ENCODE results near the gene WFS1.

GRCh38 chr4:6231663-6232165 is 37.9 kb upstream of the WFS1 start:
- no peak for TF ChIP-seq CTCF (conservative IDR thresholded peaks at IDR 0.05 in 1 of 2, IDR thresholded peaks at IDR 0.05 in 1 of 2; ENCODE audit: low read depth in 1 of 2, low read length in 2 of 2)
- no peak for TF ChIP-seq EZH2 (IDR thresholded peaks at IDR 0.05; ENCODE audit: low read length, missing control alignments)

Measured in fibroblast of lung (primary cell).